ENCODE measurements around the gene CCL22. TPM values are rescaled to one million over a fixed set of nuclear protein-coding genes. Genes with fewer than 3 reads are reported as not detected.
"Not testable (repeated sequence)": the region's sequence is repeated elsewhere in the genome, so short reads cannot be mapped to it uniquely, and the experiment has no call there.

CCL22 gene
- total RNA-seq, 1 donor from 2014 or later: not detected

DNA sequence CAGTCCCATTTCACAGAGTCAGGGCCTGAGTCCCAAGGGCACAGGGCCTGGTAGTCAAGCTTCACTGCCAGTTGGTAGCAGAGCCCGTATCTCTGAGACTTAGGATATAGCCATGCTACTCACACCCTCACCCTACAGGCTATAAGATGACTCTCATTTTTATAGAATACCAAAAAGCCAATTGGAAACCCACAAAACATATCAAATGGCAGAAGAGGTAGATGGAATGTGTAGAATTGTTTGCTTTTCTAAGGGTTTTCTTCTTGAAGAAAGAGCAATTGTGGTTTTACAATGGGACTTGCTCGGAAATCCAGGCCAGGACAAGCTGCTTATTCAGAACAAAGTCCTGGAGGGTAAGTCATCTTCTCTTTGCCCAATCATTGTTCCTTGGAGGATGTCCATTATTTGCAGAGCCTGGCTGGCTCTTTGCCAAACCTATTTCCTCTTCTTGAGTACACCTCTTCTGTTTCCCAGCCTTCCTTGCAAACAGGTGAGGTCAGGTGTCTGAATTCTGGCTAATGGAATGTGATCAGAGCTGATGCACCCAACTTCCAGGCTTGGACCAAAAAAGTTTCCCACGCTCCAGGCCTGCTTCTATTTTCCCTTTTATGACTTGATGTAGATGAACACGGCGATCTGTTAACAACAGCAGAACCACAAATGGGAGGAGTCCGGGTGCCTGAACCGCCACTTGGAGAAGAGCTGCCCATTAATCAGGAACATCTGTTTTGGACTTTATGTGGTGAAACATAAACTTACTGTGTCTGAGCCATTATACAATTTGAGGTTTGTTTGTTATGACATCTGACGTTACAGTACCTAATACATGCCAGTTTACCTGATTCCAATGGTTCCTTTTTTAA is 16.9 kb upstream of the CCL22 start:
- H3K4me1 Mint-ChIP-seq (ENCODE audit: unreplicated experiment): no peaks in the 10 kb centered on the region
- no peak for DNase-seq (ENCODE audit: low spot score)
- no peak overlapping the region for H3K27ac Mint-ChIP-seq (ENCODE audit: unreplicated experiment)
- TF ChIP-seq CTCF (IDR thresholded peaks at IDR 0.05; ENCODE audit: unreplicated experiment): no peak
- H3K4me3 Mint-ChIP-seq (ENCODE audit: unreplicated experiment): no peak overlapping the region
- H3K9me3 Mint-ChIP-seq (ENCODE audit: unreplicated experiment): no peaks in the 10 kb centered on the region
- no peaks in the 10 kb centered on the region for H3K27me3 Mint-ChIP-seq (ENCODE audit: unreplicated experiment)
- H3K36me3 Mint-ChIP-seq (ENCODE audit: low read depth, unreplicated experiment): no peaks in the 10 kb centered on the region

DNA sequence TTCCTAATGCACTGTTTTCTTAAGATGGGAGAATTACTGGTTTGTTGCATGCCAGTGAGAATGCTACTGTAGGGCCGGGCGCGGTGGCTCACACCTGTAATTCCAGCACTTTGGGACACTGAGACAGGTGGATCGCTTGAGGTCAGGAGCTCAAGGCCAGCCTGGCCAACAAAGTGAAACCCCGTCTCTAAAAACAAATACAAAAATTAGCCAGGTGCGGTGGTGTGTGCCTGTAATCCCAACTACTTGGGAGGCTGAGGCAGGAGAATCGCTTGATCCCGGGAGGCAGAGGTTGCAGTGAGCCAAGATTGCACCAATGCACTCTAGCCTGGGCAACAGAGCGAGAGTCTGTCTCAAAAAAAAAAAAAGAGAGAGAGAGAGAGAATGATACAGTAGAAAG is 16.0 kb upstream of the CCL22 start:
- not testable (repeated sequence) for H3K9me3 Mint-ChIP-seq (ENCODE audit: unreplicated experiment); H3K36me3 Mint-ChIP-seq (ENCODE audit: low read depth, unreplicated experiment); H3K27ac Mint-ChIP-seq (ENCODE audit: unreplicated experiment); DNase-seq (ENCODE audit: low spot score); H3K27me3 Mint-ChIP-seq (ENCODE audit: unreplicated experiment); H3K4me1 Mint-ChIP-seq (ENCODE audit: unreplicated experiment); H3K4me3 Mint-ChIP-seq (ENCODE audit: unreplicated experiment)

DNA sequence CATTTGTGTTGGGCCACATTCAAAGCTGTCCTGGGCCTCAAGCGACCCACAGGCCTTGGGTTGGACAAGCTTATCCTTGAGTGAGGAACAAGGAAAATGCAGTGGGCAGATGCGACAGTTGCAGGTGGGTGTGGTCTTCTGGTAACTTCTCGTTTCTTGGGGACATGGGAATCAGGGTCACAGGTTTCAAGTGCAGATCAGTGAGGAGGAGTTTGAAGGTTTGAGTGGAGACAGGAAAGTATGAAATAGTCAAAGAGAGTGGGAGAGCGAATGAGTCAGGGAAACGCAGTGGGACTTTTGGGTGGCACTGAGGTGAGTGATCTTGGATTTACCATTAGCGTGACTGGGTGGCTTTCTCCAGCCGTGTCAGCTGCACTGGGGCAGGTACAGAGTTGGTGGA is 15.4 kb upstream of the CCL22 start:
- H3K27me3 Mint-ChIP-seq (ENCODE audit: unreplicated experiment): no peaks in the 10 kb centered on the region
- DNase-seq (ENCODE audit: low spot score): no peak
- no peak overlapping the region for H3K4me3 Mint-ChIP-seq (ENCODE audit: unreplicated experiment)
- no peak overlapping the region for H3K27ac Mint-ChIP-seq (ENCODE audit: unreplicated experiment)
- H3K36me3 Mint-ChIP-seq (ENCODE audit: low read depth, unreplicated experiment): no peaks in the 10 kb centered on the region
- no peak for TF ChIP-seq CTCF (IDR thresholded peaks at IDR 0.05; ENCODE audit: unreplicated experiment)
- no peaks in the 10 kb centered on the region for H3K4me1 Mint-ChIP-seq (ENCODE audit: unreplicated experiment)
- H3K9me3 Mint-ChIP-seq (ENCODE audit: unreplicated experiment): no peaks in the 10 kb centered on the region

DNA sequence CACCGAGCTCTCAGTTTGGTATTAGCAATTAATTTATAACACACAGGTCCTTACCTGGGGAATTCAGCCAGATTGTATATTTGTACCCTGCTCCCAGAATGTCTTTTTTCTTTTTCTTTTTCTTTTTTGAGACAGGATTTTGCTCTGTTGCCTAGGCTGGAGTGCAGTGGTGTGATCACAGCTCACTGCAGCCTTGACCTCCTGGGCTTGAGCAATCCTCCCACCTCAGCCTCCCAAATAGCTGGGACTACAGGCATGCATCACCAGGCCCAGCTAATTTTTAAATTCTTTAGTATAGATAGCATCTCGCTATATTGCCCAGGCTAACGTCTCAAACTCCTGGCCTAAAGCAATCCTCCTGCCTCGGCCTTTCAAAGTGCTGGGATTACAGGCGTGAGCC is 14.5 kb upstream of the CCL22 start:
- H3K36me3 Mint-ChIP-seq (ENCODE audit: low read depth, unreplicated experiment); H3K4me3 Mint-ChIP-seq (ENCODE audit: unreplicated experiment); H3K4me1 Mint-ChIP-seq (ENCODE audit: unreplicated experiment); H3K9me3 Mint-ChIP-seq (ENCODE audit: unreplicated experiment); H3K27me3 Mint-ChIP-seq (ENCODE audit: unreplicated experiment); H3K27ac Mint-ChIP-seq (ENCODE audit: unreplicated experiment); DNase-seq (ENCODE audit: low spot score): not testable (repeated sequence)

- Mint-ChIP-seq H3K4me1 (ENCODE audit: unreplicated experiment) (no peaks in the 10 kb centered on the region), H3K36me3 (ENCODE audit: low read depth, unreplicated experiment) (no peaks in the 10 kb centered on the region), H3K9me3 (ENCODE audit: unreplicated experiment) (no peaks in the 10 kb centered on the region), H3K27me3 (ENCODE audit: unreplicated experiment) (no peaks in the 10 kb centered on the region), H3K4me3 (ENCODE audit: unreplicated experiment) (no peak overlapping the region), H3K27ac (ENCODE audit: unreplicated experiment) (no peak overlapping the region)
- TF ChIP-seq CTCF (IDR thresholded peaks at IDR 0.05; ENCODE audit: unreplicated experiment): no peak
- DNase-seq (ENCODE audit: low spot score): no peak
Measured at GRCh38 chr16:57345021-57345420, 13.6 kb upstream of the CCL22 start.

DNA sequence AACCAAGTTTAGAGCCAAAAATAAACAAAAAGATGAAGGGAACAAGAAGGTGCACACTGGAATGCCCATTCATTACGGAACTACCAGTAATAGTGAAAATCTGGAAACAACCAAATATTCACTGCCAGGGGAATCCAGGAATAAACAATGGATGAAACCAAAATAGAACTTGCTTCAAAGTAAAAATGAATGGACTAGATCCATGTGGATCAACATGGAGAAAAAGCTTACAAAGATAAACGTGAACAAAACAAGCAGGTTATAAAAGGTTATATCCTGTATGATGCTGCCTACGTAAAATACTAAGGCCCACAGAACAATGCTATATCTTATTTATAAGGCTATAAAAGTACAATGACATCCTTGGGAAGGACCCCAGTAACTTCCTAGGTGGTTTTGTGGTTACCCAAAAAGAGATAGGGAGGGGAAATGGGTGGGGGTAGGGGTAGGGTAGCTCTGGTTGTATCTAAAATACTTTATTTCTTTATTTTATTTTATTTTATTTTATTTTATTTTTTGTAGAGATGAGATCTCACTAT is 12.8 kb upstream of the CCL22 start:
- no peak for DNase-seq (ENCODE audit: low spot score)

More for the DNA sequence above, 12.8 kb upstream of the CCL22 start:
- Mint-ChIP-seq H3K27me3 (ENCODE audit: unreplicated experiment) (no peaks in the 10 kb centered on the region), H3K9me3 (ENCODE audit: unreplicated experiment) (no peaks in the 10 kb centered on the region), H3K4me1 (ENCODE audit: unreplicated experiment) (no peaks in the 10 kb centered on the region), H3K4me3 (ENCODE audit: unreplicated experiment) (no peak overlapping the region), H3K36me3 (ENCODE audit: low read depth, unreplicated experiment) (no peaks in the 10 kb centered on the region), H3K27ac (ENCODE audit: unreplicated experiment) (no peak overlapping the region)
- TF ChIP-seq CTCF (IDR thresholded peaks at IDR 0.05; ENCODE audit: unreplicated experiment): no peak
